ENCODE data around the gene RBAK.
"Not testable (repeated sequence)": the region's sequence is repeated elsewhere in the genome, so short reads cannot be mapped to it uniquely, and the experiment has no call there.

RBAK gene

DNA sequence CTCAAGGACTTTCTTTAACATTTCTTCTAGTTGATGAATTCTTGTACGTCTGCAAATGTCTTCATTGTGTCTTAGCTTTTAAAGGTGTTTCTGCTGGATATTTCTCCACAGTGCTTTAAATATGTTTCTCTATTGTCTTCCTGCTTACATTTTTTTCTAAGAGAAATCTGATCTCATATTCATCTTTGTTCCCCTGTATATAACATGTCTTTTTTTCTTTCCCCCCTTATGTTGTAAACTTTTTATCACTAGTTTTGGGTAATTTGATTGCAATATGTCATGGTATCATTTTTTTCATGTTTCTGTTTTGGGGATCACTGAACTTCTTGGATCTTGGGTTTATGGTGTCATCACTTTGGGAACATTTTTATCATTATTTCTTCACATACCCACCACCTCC, 7.5 kb downstream of the RBAK start:
- no peak for DNase-seq

DNA sequence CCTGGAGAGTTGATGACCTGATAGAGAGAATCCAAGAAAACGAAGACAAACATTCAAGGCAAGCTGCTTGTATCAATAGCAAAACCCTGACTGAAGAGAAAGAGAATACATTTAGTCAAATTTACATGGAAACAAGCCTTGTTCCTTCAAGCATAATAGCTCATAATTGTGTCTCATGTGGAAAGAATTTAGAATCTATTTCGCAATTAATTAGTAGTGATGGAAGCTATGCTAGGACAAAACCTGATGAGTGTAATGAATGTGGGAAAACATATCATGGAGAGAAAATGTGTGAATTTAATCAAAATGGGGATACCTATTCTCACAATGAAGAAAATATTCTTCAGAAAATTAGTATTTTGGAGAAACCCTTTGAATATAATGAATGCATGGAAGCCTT, 18.0 kb downstream of the RBAK start:
- no peak for DNase-seq

DNA sequence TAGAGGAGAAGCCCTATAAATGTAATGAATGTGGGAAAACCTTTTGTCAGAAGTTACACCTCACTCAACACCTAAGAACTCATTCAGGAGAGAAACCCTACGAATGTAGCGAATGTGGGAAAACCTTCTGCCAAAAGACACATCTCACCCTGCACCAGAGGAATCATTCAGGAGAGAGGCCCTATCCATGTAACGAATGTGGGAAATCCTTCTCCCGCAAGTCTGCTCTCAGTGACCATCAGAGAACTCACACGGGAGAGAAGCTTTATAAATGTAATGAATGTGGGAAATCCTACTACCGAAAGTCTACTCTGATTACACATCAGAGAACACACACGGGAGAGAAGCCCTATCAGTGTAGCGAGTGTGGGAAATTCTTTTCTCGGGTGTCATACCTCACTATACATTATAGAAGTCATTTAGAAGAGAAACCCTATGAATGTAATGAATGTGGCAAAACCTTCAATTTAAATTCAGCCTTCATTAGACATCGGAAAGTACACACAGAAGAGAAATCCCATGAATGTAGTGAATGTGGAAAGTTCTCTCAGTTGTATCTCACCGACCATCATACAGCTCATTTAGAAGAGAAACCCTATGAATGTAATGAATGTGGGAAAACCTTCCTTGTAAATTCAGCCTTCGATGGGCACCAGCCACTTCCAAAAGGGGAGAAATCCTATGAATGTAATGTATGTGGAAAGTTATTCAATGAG, 18.9 kb downstream of the RBAK start:
- DNase-seq = no peak

DNA sequence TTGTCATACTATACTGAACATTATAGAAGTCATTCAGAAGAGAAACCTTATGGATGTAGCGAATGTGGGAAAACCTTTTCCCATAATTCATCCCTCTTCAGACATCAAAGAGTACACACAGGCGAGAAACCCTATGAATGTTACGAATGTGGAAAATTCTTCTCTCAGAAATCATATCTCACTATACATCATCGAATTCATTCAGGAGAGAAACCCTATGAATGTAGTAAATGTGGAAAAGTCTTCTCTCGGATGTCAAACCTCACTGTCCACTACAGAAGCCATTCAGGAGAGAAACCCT, 19.4 kb downstream of the RBAK start:
- DNase-seq = no peak

DNA sequence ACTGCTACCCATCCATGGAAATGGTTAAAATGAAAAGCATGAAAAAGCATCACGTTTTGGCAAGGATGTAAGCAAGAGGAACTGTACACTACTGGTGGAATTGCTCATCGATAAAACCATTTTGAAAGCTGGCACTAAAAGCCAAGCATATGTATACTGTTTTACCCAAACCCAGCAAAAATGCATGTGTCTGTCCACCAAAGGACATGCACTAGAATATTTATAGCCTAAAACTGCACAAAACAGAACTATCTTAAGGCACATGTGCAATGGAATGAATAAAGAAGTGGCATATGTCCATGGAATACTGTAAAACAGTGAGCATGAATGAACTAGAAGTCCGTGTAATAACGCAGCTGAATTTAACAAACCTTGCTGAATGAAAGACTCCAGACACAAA, 22.9 kb downstream of the RBAK start:
- DNase-seq = no peak

DNA sequence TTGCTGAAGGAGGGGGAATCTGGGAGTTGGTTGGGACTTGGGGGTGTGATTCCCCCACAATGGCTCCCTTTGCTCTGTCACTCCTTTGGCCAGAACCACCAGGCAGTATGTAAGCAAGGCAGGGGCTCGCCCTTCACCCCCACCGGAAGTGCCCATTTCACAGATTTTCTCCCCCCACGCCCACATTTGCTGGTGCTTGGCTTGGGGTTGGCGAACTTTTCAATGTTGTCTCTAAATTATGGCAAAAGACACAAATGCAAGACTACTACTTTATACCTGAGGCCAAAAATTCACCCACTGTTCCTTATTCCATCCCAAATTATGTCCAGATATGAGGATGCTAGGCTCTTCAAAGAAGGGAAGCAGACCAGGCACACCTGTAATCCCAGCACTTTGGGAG, 24.5 kb downstream of the RBAK start:
- no peak for DNase-seq

GRCh38 chr7:5075187-5075586, 29.5 kb downstream of the RBAK start:
- DNase-seq = not testable (repeated sequence)

DNA sequence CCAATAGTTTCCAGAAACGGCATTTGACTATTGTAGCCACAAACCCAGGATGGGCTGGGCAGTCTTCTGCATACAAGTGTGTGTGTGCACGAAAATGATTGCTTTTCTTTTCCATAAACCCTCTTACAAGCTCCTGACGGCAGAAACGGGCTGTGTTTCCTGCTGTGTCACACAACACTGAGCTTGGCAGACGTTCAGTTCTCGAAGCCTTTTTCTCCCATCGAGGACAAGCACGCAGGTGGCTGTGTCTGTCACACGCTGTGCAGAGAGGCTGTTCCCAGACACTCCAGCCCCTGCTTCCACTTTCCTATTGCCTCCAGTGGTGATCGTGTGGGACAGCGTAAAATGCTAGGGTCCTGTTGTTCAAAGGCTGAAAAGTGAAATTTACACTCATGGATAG, 32.1 kb downstream of the RBAK start:
- DNase-seq = no peak

DNA sequence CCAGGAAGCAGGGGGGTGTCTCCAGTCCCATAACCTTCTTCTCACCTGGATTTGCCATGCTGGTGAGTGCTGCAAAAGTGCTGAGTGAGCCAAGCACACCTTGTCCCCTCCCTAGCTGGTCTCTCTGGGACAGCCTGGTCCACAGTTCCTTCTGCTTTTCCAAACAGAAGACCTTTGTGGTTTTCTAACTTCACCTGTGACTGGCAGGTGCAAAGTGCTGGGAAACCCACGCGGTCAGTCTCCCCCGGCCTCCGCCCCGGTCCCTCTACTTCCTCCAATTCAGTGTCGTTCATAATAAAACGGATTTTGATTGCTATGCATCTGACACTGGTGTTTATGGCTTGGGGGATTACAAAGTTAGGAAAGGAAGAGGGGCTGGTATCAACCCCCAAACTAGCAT, 37.1 kb downstream of the RBAK start:
- no peak for DNase-seq

DNA sequence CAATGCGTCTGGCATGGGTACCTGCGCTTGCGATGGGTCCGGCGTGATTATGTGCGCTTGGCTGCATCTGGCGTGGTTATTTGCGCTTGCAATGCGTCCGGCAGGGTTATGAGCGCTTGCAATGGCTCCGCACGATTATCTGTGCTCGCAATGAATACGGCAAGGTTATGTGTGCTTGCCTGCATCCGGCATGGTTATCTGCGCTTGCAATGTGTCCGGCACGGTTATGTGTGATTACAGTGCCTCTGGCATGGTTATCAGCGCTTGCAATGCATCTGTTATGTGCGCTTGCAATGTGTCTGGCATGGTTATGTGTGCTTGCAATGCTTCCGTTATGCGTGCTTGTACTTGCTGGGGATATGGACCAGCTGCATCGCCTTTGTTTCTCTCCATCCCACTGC, 37.7 kb downstream of the RBAK start:
- no peak for DNase-seq

DNA sequence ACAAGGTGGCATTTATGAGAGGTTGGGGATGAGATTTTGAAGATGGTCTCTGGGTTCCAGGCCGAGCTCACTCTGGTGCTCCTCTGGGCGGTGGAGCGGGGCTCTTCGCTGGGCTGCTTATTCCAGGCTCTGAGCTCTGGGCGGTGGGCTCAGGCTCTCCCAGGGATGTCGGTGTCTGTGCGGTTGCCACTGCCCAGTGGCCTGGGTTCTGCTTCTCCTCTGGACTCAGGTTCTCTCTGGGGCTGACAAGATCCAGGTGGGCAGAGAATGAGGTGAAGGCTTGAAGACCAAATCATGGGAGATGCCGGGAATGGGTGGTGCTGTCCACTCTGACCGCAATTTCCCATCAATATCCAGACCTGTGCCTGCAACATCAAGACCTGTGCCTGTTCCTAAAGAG, 40.6 kb downstream of the RBAK start:
- DNase-seq = no peak

- not testable (repeated sequence) for DNase-seq
Observed at GRCh38 chr7:5088228-5088833, 42.7 kb downstream of the RBAK start.

DNA sequence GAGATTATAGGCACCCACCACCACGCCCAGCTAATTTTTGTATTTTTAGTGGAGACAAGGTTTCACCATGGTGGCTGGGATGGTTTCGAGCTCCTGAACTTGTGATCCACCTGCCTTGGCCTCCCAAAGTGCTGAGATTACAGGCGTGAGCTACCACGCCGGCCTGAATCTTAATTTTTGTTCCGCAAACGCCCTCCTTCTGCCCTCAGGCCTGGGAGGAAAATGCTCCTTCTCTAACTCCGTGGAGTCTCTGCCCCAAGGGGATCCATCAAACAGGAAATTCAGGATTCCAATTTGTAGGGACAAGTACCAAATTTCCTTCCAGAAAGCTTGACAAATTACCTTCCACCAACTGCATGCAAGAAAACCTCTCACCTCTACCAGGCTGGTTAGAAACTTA, 43.2 kb downstream of the RBAK start:
- DNase-seq = no peak

DNA sequence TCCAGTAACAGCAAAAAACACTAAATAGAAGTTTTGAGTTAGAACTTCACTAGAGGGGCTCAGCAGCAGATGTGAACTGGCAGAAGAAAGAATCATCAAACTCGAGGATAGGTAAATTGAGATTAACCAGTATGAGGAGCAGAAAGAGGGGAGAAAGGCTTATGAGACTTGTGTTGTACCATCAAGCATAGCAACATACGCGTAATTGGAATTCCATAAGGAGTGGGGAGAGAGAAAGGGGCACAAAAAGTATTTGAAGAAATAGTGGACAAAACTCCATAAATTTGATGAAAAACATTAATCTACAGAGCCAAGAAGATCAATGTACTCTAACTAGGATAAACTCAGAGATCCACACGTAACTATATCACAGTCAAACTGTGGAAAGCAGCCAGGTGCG, 48.3 kb downstream of the RBAK start:
- no peak for DNase-seq

GRCh38 chr7:5094641-5095040, 49.0 kb downstream of the RBAK start:
- no peak for DNase-seq

DNA sequence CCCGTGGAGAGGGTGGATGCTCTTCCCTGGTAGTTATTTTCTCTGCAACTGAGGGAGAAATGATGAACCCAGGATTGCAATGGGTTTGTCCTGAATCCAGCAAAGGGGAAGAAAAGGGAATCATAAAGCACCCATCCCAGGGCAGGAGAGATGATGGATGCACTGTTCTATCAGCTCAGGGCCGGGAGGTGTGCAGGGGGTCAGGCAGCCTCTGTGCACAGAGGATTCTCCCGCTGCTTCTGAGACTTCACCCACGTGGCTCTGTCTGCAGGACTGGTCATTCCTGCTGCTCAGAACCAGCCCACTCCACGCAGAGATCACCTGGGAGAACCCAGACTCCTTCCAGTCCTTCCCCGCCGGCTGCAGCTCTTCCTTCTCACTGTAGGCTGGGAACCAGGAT, 70.7 kb downstream of the RBAK start:
- no peak for DNase-seq

DNA sequence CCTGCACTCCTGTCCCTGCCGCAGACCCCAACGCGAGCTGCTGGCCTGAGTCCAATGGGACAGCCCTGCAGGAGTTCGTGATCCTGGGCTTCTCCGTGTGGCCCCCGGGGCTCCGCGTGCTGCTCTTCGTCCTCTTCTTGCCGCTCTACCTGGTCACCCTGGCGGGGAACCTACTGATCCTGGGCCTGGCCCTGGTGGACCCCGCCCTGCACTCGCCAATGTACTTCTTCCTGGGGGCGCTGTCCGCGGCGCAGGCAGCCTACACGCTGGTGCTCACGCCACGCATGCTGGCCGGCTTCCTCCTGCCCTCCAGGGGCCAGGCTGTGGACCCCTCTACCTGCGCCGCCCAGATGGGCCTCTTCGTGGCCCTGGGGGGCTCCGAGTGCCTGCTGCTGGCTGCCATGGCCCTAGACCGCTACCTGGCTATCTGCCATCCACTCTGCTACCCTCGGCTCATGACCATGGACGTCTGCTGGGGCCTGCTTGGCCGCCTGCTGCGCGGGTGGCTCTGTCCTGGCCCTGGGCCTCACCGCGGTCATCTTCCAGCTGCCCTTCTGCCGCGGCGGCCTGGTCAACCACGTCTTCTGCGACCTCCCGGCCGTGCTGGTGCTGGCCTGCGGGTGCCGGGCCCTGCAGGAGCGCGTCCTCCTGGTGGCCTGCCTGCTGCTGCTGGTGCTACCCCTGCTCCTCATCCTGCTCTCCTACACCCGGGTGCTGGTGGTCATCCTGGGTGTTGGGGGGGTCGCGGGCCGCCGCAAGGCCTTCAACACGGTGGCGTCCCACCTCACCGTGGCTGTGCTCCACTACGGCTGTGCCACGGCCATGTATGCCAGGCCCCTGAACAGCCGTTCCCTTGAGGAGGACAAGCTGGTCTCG, 71.7 kb downstream of the RBAK start:
- DNase-seq = no peak

Data from activated CD4-positive, alpha-beta T cell treated with anti-CD3 and anti-CD28 coated beads for 1 hour (primary cell).